Sciatic nerve (tissue), 2 donors: Measurements from ENCODE around the gene HORMAD1. TPM values are rescaled to one million over a fixed set of nuclear protein-coding genes. Genes with fewer than 3 reads are reported as not detected.
"Not testable (repeated sequence)": the region's sequence is repeated elsewhere in the genome, so short reads cannot be mapped to it uniquely, and the experiment has no call there.

Source experiments
- ATAC-seq: fragments of 200-7000 bp; cut with Tn5 transposase; one replicate; pipeline ENCODE4 v1.9.1; 2020; ENCODE audit warnings: mild to moderate bottlenecking, moderate library complexity
- DNase-seq: peaks from one replicate; pipeline ENCODE4 v3.0.0-alpha.2; 2020; ENCODE audit warnings: low spot score
- intact Hi-C: fragments of 100-400 bp; cut with DNase I; formaldehyde crosslinking; loops from one replicate; pipeline ENCODE4 v1.14.2; 2022
- total RNA-seq: library from RNA; stranded (reverse); fragmentation: NEBNext Ultra II Directional; extraction: Animal tissue kit (Norgen Biotek cat#: 25700); gene quantifications from one replicate; pipeline ENCODE4 v1.2.1, GENCODE V29; 2021
- donor health status: DM: no; HTN: no; CAD: no.
- donor health status: DM: no; HTN: no; CAD: no.

Gene HORMAD1
- total RNA-seq, 1 donor from 2014 or later = 3.8 TPM

DNA sequence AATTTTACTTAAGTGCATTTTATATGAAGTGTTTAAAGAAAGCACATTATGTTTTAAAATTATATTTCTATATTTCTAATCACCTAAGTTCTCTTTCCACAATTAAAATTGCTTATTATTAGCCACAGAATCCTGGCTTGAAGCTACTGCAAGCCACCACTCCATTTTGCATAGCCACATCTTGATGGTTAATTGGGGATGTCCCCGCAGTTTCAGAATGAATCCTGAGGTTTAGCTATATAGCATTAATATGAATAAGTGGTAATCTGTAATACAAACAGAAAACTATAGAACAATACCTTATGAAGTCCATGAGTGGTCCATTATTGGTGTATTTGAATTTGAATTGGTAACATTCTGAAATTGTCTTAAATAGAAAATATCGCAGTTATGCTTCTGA, 12.1 kb downstream of the HORMAD1 start:
- no peak for ATAC-seq
- intact Hi-C loops = no loop called here

DNA sequence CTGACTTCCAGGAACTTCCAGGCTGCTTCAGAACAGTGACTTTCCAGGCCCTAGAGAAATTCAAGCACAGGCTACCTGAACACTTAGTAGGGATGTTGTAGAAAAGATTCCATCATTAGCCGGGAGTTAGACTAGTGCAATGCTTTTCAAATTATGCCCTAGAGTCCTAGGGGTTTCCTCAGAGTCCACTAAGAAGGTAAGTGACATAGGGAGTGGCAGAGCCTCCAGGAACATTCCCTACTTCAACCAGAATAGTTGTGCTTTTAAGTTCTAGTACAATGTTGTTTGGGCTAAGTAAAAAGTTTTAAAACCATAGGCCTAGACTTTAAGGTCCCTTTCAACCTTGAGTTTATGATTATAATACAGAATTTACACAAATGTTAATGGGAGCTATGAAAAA, 14.6 kb downstream of the HORMAD1 start:
- no peak for ATAC-seq
- intact Hi-C loops = no loop called here
- DNase-seq = no peak

More for the DNA sequence above, 12.1 kb downstream of the HORMAD1 start:
- no peak for DNase-seq

- intact Hi-C loops = no loop called here
- no peak for ATAC-seq
- DNase-seq = no peak
Observed at GRCh38 chr1:150703427-150703826, 17.3 kb downstream of the HORMAD1 start.

DNA sequence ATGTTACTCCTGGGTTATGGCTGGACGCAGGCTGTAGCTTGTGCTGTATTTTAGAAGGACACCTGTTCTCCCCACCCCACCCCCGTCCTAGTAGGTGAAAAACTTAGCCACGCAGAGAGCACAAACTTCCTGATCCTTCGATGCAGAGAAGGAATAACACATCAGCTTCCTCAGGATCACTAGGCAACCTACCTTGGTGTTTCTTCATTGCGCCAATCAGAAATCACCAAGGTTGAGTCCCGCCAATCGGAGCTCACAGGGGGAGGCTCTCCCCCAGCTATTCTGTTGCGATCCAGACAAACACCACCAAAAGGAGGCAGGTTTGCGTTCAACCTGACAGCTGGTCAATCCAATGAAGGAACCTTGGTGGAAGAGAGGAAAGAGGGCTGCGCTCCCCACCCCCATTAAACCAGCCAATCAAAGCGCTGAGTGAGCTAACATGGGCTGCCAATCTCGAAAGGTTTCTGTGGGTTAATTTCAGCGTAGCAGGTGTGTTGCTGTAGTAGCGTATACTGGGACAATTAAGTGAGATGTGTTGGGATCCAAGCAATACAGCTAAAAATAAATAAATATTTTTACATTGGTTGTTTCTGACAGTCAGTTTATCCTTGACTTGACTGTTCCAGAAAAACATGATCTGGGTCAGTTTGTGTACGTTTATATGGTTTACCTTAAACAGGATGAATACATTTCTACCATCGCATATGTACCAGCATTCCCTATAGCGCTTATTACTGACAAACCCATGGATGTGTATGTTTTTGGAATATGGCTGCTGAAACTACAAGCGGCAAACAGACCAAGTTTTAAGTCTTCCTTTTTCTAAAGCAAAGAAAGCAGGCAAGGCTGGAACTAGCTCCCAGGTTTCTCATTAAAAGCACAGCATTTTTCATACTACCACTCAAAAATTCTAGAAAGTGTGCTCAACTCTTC, 23.4 kb downstream of the HORMAD1 start, which contains the start of gene GOLPH3L:
Gene GOLPH3L (minus strand): TSS at position 160 of the 933 bp plus-strand sequence. CDS start 2,316 bp downstream, outside the sequence.
- intact Hi-C loops = no loop called here
- DNase-seq = peak; percentile 90
- peak; percentile 100 for ATAC-seq

DNA sequence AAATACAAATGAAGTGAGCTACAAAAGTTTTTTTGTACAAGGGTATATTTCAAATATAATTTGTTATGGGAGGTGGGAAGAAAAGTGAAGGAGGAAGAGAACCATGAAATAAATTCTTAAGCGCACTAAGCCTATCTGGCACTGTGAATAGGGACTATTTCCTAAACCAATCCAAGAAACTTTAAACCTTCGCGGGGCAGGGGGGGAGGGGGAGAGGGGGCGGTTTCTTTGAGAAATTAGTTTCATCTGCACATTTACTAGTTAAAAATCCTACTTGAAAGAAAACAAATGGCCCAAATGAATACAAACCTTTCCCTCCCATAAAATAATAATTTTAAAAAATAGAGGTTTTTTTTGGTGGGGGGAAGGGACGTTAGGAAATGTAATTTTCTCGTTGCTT, 24.1 kb downstream of the HORMAD1 start:
- peak; percentile 28 for ATAC-seq
- intact Hi-C loops = no loop called here
- DNase-seq = no peak

GRCh38 chr1:150696162-150696561, 24.5 kb downstream of the HORMAD1 start:
- DNase-seq = no peak
- no peak for ATAC-seq
- intact Hi-C loops = no loop called here

DNA sequence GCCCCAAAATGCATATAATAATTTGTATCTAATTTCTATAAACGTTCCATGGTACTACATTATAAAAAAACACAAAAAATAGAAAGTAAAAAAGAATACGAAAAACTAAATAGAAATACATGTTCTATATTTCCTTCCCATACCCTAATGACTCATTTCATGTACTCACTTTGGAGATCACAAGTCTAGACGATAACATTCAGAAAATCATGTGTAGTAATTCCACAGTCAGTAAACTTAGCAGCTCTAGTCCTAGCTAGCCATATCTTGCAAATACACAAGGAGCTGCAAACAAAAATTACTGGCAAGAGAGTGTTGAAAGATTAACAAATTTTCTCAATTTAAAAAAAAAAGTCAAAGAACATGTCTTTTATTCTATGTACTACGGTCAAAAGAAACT, 25.1 kb downstream of the HORMAD1 start:
- intact Hi-C loops = no loop called here
- DNase-seq (no peak), ATAC-seq (no peak)

- intact Hi-C loops = no loop called here
- no peak for ATAC-seq
- DNase-seq = no peak
Observed at GRCh38 chr1:150692720-150693119, 28.0 kb downstream of the HORMAD1 start.

DNA sequence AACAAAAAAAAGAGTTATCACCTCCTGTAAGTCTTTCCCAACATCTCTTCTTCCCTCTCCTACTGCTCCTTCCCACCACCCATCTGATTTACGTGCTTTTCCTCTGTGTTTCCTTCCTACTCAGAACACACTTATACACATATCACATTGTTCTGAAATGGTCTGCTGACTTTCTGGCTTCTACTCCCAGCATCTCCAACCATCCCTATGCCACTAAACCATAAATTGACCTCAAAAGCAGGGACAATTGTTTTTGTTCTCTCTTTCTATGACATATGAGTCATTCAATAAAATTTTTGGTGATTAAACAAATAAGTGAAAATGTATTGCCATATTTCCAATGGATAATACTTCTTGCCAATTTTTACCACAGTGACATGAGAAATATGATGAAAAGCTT, 31.9 kb downstream of the HORMAD1 start:
- ATAC-seq (no peak), DNase-seq (no peak)
- intact Hi-C loops = no loop called here

DNA sequence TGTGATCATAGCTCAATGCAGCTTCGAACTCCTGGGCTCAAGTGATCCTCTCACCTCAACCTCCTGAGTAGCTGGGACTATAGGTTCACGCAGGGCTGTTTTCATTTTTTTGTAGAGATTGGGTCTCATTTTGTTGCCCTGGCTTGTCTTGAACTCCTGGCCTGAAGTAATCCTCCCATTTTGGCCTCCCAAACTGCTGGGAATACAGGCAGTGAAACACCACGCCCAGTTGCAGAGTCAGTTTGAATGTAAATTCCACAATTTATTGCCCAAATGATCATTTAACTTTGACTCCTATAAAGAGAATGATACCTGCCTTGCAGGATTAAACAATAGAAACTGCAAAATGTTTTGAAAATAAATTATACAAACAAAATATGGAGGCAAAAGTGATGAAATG, 34.4 kb downstream of the HORMAD1 start:
- DNase-seq = no peak
- intact Hi-C loops = no loop called here
- ATAC-seq = no peak

DNA sequence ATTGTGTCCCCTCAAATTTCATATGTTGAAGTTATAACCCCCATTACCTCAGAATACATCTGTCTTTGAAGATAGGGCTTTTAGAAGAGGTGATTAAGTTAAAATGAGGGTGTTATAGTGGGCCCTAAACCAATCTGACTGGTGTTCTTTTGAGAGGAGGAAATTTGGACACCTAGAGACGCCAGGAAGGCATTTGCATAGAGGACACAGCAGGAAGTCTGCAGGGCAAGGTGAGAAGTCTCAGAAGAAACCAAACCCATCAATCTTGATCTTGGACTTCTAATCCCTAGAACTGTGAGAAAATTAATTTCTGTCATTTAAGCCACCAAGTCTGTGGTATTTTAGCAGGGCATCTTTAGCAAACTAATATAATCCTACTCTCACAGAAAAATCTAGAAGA, 36.8 kb downstream of the HORMAD1 start:
- intact Hi-C loops = no loop called here
- ATAC-seq = no peak
- DNase-seq = no peak

GRCh38 chr1:150678988-150679387, 41.7 kb downstream of the HORMAD1 start:
- ATAC-seq = no peak
- intact Hi-C loops = no loop called here
- no peak for DNase-seq

GRCh38 chr1:150674881-150675280, 45.8 kb downstream of the HORMAD1 start:
- ATAC-seq = no peak
- no peak for DNase-seq
- intact Hi-C loops = no loop called here

DNA sequence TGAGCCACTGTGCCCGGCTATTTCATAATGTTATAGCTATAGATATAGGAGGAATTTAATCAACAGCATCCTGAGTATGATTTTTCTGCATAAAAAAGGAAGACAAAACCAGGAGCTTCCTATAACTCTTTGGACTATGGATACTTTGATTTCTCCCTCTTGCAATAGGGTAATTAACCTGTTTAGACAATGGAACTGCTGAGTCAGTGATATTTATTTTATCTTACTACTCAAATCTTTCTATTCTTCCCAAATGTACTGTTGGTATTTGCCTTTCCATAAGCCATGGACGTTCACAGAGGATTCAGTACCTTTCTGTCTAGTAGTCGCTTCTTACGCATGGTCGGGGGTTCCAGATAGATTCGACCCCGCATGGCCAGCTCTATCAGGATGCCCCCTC, 57.4 kb downstream of the HORMAD1 start:
- no peak for ATAC-seq
- DNase-seq = no peak
- intact Hi-C loops = no loop called here

GRCh38 chr1:150662811-150663210, 57.9 kb downstream of the HORMAD1 start:
- no peak for ATAC-seq
- intact Hi-C loops = no loop called here
- no peak for DNase-seq

DNA sequence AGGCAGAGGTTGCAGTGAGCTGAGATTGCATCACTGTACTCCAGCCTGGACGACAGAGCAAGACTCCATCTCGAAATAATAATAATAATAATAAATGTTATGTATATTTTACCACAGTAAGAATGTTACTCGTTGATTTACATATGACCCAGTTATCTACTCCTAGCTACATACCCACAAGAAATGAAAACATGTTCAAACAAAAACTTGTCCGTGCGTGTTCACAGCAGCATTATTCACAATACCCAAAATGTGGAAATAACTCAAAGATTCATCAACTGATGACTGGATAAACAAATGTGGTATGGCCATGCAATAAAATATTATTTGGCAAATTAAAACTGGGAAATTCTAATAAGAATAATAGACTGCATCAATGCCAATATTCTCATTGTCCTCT, 59.5 kb downstream of the HORMAD1 start:
- no peak for DNase-seq
- no peak for ATAC-seq
- intact Hi-C loops = no loop called here

DNA sequence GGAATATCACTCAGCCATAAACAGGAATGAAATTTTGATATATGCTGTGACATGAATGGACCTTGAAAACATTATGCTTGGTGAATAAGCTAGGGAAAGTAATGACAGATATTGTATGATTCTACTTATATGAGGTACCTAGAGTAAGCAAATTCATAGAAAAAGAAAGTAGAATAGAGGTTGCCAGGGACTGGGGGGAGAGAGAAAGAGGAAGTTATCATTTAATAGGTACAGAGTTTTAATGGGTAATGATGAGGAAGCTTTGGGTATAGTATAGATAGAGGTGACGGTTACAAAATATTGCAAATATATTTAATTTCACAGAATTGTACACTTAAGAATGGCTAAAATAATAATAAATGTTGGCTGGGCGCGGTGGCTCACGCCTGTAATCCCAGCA, 60.1 kb downstream of the HORMAD1 start:
- ATAC-seq (no peak), DNase-seq (no peak)
- intact Hi-C loops = no loop called here

- DNase-seq, intact Hi-C loops, ATAC-seq: not testable (repeated sequence)
Observed at GRCh38 chr1:150657064-150657463, 63.6 kb downstream of the HORMAD1 start.

DNA sequence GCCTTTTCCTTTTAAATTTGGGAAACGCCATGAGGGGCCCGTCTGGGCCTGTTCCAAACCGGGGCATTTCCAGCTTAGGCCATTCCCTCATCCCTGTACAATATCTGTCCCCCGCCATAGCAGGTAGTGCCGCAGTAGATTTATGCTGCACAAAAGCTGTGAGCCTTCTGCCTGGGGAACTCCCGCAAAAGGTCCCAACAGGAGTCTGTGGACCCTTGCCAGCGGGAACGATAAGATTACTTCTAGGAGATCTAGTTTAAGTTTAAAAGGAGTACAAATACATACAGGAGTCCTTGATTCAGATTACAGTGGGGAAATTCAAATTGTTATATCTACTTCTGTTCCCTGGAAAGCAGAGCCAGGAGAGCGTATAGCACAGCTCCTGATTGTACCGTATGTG, 66.1 kb downstream of the HORMAD1 start:
- DNase-seq, intact Hi-C loops, ATAC-seq: not testable (repeated sequence)

GRCh38 chr1:150650193-150650592, 70.5 kb downstream of the HORMAD1 start:
- ATAC-seq = peak; percentile 22
- intact Hi-C loops = no loop called here
- no peak for DNase-seq
